ENCODE results near the gene SETD2.

Gene SETD2

GRCh38 chr3:47161983-47162696, 1.8 kb downstream of the SETD2 start:
- peak overlapping the region; percentile 86 for H3K4me3 ChIP-seq (ENCODE audit: low read depth, low read length)
- DNase-seq (ENCODE audit: low read depth), result no peak

DNA sequence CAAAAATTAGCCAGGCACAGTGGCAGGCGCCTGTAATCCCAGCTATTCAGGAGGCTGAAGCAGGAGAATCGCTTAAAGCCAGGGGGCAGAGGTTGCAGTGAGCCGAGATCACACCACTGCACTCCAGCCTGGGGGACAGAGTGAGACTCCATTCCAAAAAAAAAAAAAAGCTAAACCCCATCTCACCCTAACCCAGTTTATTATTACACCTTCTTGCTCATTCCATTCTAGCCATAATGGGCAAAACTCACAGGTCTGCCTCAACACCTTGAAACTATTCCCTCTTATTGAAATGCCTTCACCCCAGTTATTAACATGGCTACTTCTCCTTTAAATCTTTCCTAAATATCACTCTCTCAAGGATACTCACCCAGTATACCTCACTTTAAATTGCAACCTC, 4.1 kb downstream of the SETD2 start:
- no peak for DNase-seq (ENCODE audit: low read depth)
- no peak overlapping the region for H3K4me3 ChIP-seq (ENCODE audit: low read depth, low read length)
- TF ChIP-seq CTCF (IDR thresholded peaks at IDR 0.05; ENCODE audit: control insufficient read depth, extremely low read depth, insufficient read depth), result no peak

More at GRCh38 chr3:47161983-47162696, 1.8 kb downstream of the SETD2 start:
- TF ChIP-seq CTCF (IDR thresholded peaks at IDR 0.05; ENCODE audit: control insufficient read depth, extremely low read depth, insufficient read depth), result no peak

DNA sequence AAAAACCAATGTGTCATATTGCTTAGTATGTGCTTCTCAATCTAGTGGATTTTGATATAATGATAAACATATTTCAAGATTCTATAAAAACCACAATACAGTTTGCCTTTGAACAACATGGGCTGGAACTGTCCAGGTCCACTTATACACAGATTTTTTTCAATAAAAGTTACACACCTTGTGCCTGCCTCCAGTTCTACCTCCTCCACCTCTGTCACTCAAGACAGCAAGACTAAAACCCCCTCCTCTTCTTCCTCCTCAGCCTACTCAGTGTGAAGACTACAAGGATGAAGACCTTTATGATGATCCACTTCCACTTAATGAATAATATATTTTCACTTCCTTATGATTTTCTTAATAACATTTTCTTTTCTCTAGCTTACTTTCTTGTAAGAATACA, 5.7 kb downstream of the SETD2 start:
- TF ChIP-seq CTCF (IDR thresholded peaks at IDR 0.05; ENCODE audit: control insufficient read depth, extremely low read depth, insufficient read depth), result no peak
- no peak for DNase-seq (ENCODE audit: low read depth)
- H3K4me3 ChIP-seq (ENCODE audit: low read depth, low read length), result no peak overlapping the region

GRCh38 chr3:47156396-47156795, 7.5 kb downstream of the SETD2 start:
- DNase-seq (ENCODE audit: low read depth), result no peak
- no peak overlapping the region for H3K4me3 ChIP-seq (ENCODE audit: low read depth, low read length)
- TF ChIP-seq CTCF (IDR thresholded peaks at IDR 0.05; ENCODE audit: control insufficient read depth, extremely low read depth, insufficient read depth), result no peak

DNA sequence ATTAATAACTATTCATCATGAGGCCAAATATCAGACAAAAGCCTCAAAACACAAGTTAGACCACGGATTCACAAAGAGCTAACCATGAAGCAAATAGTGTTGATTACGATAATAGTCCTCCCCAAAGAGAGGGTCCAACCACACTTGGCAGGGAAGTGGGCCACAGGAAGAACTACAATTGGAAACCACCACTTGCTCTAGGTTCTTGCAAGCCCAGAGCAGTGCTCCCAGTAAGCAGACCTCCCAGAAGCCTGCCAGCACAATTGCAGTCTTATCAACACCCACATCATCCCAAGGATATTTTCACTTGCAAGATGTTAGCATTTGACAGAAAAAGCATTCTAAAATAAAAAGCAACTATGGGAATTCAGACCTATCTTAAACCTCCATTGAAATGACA, 11.3 kb downstream of the SETD2 start:
- no peak for DNase-seq (ENCODE audit: low read depth)
- TF ChIP-seq CTCF (IDR thresholded peaks at IDR 0.05; ENCODE audit: control insufficient read depth, extremely low read depth, insufficient read depth), result no peak
- no peak overlapping the region for H3K4me3 ChIP-seq (ENCODE audit: low read depth, low read length)

DNA sequence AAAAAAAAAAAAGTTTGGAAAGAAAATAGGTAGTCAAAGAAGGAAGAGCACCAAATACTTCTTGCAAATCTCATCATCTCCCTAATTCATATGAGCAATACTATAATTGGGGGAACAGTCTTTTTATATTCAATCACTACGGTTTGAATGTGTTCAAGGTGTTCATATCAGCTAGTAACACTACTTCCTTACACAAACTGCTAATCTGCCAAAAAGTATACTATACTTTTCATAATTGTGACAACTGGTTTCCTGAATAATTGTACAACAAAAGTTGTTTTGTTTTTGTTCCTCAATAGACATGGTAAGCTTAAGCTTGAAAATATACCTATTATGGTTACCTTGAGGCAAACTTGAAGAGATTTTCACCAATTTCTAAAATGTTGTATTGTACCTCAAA, 12.1 kb downstream of the SETD2 start:
- DNase-seq (ENCODE audit: low read depth), result no peak

More for the DNA sequence above, 12.1 kb downstream of the SETD2 start:
- TF ChIP-seq CTCF (IDR thresholded peaks at IDR 0.05; ENCODE audit: control insufficient read depth, extremely low read depth, insufficient read depth), result no peak
- no peak overlapping the region for H3K4me3 ChIP-seq (ENCODE audit: low read depth, low read length)
